ENCODE measurements around the gene MLLT6. TPM values are rescaled to one million over a fixed set of nuclear protein-coding genes. Genes with fewer than 3 reads are reported as not detected.

The MLLT6 gene
- polyA plus RNA-seq, 2 of the 4 experiments (the other 2 are of a cell fraction) = 28.3 to 28.9 TPM

GRCh38 chr17:38741461-38741860, 36.4 kb downstream of the MLLT6 start:
- Histone ChIP-seq H3K4me1 (peaks cover 31% of the 10 kb centered on the region), H3K4me3 (no peak overlapping the region), H3K9me3 (no peaks in the 10 kb centered on the region), H3K27ac (no peak overlapping the region), H3K4me2 (no peak overlapping the region)
- CTCF ChIA-PET = interaction anchor here (0.5 to 1.2 kb wide), 3 partner anchors 8 to 54 kb away, joined by 3 to 4 read pairs (median 3); no protein-coding TSS in a partner anchor
- WGBS (ENCODE audit: missing lambda C conversion rate) = 89% methylated on average over 5 of the region's 5 CpGs
- no peak for ATAC-seq
- no peak for TF ChIP-seq TFCP2L1 (CRISPR knock-in tag; IDR thresholded peaks at IDR 0.05)
- TF ChIP-seq RAD21 (conservative IDR thresholded peaks at IDR 0.05 in 1 of 2, IDR thresholded peaks at IDR 0.05 in 1 of 2) = no peak
- no peak for TF ChIP-seq HES2 (IDR thresholded peaks at IDR 0.05)
- TF ChIP-seq RARB (CRISPR knock-in tag; IDR thresholded peaks at IDR 0.05) = no peak
- no peak for TF ChIP-seq MAX (IDR thresholded peaks at IDR 0.05)
- TF ChIP-seq SREBF2 (IDR thresholded peaks at IDR 0.05) = no peak
- no peak for TF ChIP-seq REST (IDR thresholded peaks at IDR 0.05)
- DNase-seq (ENCODE audit: low read depth in 1 of 2, low spot score in 1 of 2) = no peak
- FAIRE-seq = no peak
- POLR2A ChIA-PET = interaction anchor here (0.6 kb wide), 1 partner anchor 11 kb away, joined by 3 read pairs; no protein-coding TSS in a partner anchor

GRCh38 chr17:38741921-38742410, 36.9 kb downstream of the MLLT6 start:
- Histone ChIP-seq H3K4me3 (no peak overlapping the region), H3K27ac (no peak overlapping the region), H3K9me3 (no peaks in the 10 kb centered on the region), H3K4me1 (peaks cover 36% of the 10 kb centered on the region), H3K4me2 (no peak overlapping the region)
- ChIA-PET POLR2A (no interaction called here), CTCF (interaction anchor here (0.8 to 1.4 kb wide), 3 partner anchors 8 to 13 kb away, joined by 3 to 6 read pairs (median 4); partner anchors contain the start of gene CISD3)
- DNase-seq (ENCODE audit: low read depth in 1 of 2, low spot score in 1 of 2) (no peak), ATAC-seq (no peak; a peak in 1 of 6 replicates), FAIRE-seq (no peak)
- 74% methylated on average over 6 of the region's 7 CpGs for WGBS (ENCODE audit: missing lambda C conversion rate)
- no peak for TF ChIP-seq REST (IDR thresholded peaks at IDR 0.05)
- TF ChIP-seq JUN (IDR thresholded peaks at IDR 0.05) = 0 out of 5 replicates have a peak, but pooled peaks of 1 of the 2 experiments have one; percentile 2

GRCh38 chr17:38742411-38743308, 37.6 kb downstream of the MLLT6 start:
- DNase-seq (ENCODE audit: low read depth in 1 of 2, low spot score in 1 of 2) (peak in 1 of 2 experiments; percentile 51), ATAC-seq (peak in 1 of 2 experiments; percentile 11; a peak in 3 of 6 replicates), FAIRE-seq (no peak)
- H3K4me2 ChIP-seq = no peak overlapping the region
- no peak overlapping the region for H3K4me3 ChIP-seq
- H3K4me1 ChIP-seq = peaks cover 36% of the 10 kb centered on the region
- H3K9me3 ChIP-seq = no peaks in the 10 kb centered on the region
- POLR2A ChIA-PET = no interaction called here
- CTCF ChIA-PET = interaction anchor here (0.7 to 5.8 kb wide), 6 partner anchors 7 to 208 kb away, joined by 3 to 107 read pairs (median 4); partner anchors contain the start of gene CISD3
- no peak overlapping the region for H3K27ac ChIP-seq
- 85% methylated on average over 22 of the region's 22 CpGs for WGBS (ENCODE audit: missing lambda C conversion rate)
- no peak for TF ChIP-seq POLR2AphosphoS2 (conservative IDR thresholded peaks at IDR 0.05; ENCODE audit: low read length)
- no peak for TF ChIP-seq HDAC2 (IDR thresholded peaks at IDR 0.05)
- TF ChIP-seq REST (IDR thresholded peaks at IDR 0.05) = no peak
- TF ChIP-seq JUN (IDR thresholded peaks at IDR 0.05) = no peak
- no peak for TF ChIP-seq PHF8 (IDR thresholded peaks at IDR 0.05; ENCODE audit: borderline replicate concordance, low read depth)
- no peak for TF ChIP-seq POLR2A (IDR thresholded peaks at IDR 0.05; ENCODE audit: low read length)
- no peak for TF ChIP-seq CEBPB (IDR thresholded peaks at IDR 0.05)
- TF ChIP-seq TP53 (CRISPR knock-in tag; IDR thresholded peaks at IDR 0.05) = no peak
- no peak for TF ChIP-seq EHMT2 (IDR thresholded peaks at IDR 0.05; ENCODE audit: low read depth)
- TF ChIP-seq RCOR1 (IDR thresholded peaks at IDR 0.05; ENCODE audit: low read depth, low read length) = no peak
- TF ChIP-seq JUNB (IDR thresholded peaks at IDR 0.05) = no peak

Data from A549 (cell line).